Bronchial epithelial cell (primary cell): Measurements from ENCODE around the gene ATP5IF1. TPM values are rescaled to one million over a fixed set of nuclear protein-coding genes. Genes with fewer than 3 reads are reported as not detected.
A peak's percentile ranks its signal among the peaks of the same experiment; 100 is the strongest.

Experiments used
- DNase-seq: peaks from one replicate; pipeline ENCODE4 v3.0.0-alpha.2; 2010; ENCODE audit warnings: low read depth
- FAIRE-seq: peaks from 2 replicates; lab custom pipeline; 2011; peaks lifted over from hg19 to GRCh38; lab: Jason Lieb, UNC
- H3K27me3 ChIP-seq: 2 replicates; pipeline ENCODE4 v1.5.1; 2011; ENCODE audit warnings: low read length; ENCODE audit not compliant: control insufficient read depth, insufficient read depth
- H3K36me3 ChIP-seq: 2 replicates; pipeline ENCODE4 v1.5.1; 2011; ENCODE audit warnings: low read length; ENCODE audit not compliant: control insufficient read depth, insufficient read depth
- H3K4me3 ChIP-seq: 2 replicates; pipeline ENCODE4 v1.5.1; 2011; ENCODE audit warnings: mild to moderate bottlenecking, low read depth, low read length, control low read depth
- total RNA-seq: library from RNA; depleted of rRNA; stranded (reverse); fragments of >200 nt; gene quantifications from 2 replicates; pipeline ENCODE4 v1.2.1, GENCODE V29; 2014
- TF ChIP-seq, protein P1 (sequence below): IDR thresholded peaks from 2 replicates; pipeline ENCODE4 v1.5.1; 2011; ENCODE audit warnings: mild to moderate bottlenecking, moderate library complexity, low read length, control low read depth, inconsistent platforms; ENCODE audit not compliant: insufficient read depth, severe bottlenecking

The ATP5IF1 gene
- total RNA-seq, 1 donor from 2014 or later = 286 TPM

DNA sequence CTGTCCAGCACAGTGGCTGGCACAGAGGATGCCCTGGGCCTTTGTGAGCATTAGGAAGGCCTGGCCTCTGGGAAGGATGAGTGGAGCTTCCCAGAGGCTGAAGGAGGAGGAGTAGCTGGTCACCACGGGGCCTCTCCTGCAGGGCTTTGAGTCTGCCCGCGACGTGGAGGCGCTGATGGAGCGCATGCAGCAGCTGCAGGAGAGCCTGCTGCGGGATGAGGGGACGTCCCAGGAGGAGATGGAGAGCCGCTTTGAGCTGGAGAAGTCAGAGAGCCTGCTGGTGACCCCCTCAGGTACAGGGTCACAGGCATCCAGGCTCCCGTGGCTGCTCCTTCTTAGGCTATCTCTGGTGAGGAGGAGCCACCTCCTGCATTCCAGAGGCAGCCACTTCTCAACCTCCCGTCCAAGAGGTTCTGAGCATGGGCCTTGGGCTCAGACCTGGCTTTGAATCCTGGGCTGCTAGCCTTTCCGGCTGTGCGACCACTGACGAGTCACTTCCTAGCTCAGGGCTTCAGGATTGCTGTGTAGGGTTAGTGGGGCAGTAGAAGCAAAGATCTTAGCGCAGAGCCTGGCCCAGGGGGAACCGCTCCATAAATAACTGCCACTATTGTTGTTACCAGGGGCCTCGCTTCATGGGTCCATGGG is 37.4 kb downstream of the ATP5IF1 start:
- FAIRE-seq (no peak), DNase-seq (no peak)
- peaks cover 54% of the 10 kb centered on the region for H3K36me3 ChIP-seq
- no peak overlapping the region for H3K4me3 ChIP-seq
- TF ChIP-seq, protein P1, sequence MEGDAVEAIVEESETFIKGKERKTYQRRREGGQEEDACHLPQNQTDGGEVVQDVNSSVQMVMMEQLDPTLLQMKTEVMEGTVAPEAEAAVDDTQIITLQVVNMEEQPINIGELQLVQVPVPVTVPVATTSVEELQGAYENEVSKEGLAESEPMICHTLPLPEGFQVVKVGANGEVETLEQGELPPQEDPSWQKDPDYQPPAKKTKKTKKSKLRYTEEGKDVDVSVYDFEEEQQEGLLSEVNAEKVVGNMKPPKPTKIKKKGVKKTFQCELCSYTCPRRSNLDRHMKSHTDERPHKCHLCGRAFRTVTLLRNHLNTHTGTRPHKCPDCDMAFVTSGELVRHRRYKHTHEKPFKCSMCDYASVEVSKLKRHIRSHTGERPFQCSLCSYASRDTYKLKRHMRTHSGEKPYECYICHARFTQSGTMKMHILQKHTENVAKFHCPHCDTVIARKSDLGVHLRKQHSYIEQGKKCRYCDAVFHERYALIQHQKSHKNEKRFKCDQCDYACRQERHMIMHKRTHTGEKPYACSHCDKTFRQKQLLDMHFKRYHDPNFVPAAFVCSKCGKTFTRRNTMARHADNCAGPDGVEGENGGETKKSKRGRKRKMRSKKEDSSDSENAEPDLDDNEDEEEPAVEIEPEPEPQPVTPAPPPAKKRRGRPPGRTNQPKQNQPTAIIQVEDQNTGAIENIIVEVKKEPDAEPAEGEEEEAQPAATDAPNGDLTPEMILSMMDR = no peak
- no peaks in the 10 kb centered on the region for H3K27me3 ChIP-seq

DNA sequence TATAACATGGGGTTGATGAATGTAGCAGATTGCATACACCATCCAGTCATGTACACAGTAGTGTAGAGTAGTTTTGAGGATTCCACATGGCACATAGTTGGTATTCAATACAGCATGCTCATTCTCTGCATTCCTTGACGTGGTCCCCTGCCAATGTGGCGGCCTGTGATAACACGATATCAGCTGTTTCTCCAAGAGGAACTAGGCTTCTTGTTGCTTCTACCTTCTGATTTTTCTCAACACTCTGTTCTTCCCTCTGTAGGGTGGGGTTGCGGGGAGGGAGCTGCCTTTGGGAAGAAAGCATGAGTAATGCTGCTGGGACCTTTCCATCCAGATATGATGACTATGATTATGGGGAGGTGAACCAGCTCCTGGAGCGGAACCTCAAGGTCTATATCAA is 42.8 kb downstream of the ATP5IF1 start:
- H3K27me3 ChIP-seq = no peaks in the 10 kb centered on the region
- DNase-seq (no peak), FAIRE-seq (peak; percentile 79)
- TF ChIP-seq, protein P1 = no peak
- H3K4me3 ChIP-seq = no peak overlapping the region
- peaks cover 49% of the 10 kb centered on the region for H3K36me3 ChIP-seq

DNA sequence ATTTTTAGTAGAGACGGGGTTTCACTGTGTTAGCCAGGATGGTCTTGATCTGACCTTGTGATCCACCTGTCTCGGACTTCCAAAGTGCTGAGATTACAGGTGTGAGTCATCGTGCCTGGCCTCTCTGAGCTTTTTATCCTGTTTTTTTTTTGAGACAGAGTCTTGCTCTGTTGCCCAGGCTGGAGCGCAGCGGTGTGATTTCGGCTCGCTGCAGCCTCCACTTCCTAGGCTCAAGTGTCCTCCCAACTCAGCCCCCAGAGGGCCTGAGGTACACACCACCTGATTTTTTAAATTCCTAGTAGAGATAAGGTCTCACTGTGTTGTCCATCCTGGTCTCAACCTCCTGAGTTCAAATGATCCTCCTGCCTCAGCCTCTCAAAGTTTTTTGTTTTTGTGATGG is 43.8 kb downstream of the ATP5IF1 start:
- FAIRE-seq (no peak), DNase-seq (no peak)
- TF ChIP-seq, protein P1 = no peak
- H3K27me3 ChIP-seq = no peaks in the 10 kb centered on the region
- H3K4me3 ChIP-seq = no peak overlapping the region
- H3K36me3 ChIP-seq = peaks cover 40% of the 10 kb centered on the region

DNA sequence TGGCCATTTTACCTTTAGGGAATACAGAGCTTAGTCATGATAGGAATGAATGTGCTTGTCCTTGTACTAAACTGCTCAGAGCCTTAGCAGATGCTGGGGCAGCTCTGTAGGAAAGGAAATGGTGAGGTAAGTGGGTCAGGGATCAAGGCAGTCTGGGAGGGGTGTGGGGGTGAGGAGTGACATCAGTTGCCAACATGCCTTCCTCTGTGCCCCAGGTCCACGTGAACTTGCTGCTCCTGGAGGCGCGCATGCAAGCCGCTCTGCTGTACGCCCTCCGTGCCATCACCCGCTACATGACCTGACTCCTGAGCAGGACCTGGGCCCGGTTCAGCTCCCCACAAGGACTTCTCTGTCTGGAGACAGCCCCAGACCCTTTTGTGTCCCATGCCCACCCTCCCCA is 44.6 kb downstream of the ATP5IF1 start:
- Histone ChIP-seq H3K36me3 (peaks cover 39% of the 10 kb centered on the region), H3K27me3 (no peaks in the 10 kb centered on the region), H3K4me3 (no peak overlapping the region)
- TF ChIP-seq, protein P1 = no peak
- DNase-seq (no peak), FAIRE-seq (no peak)

DNA sequence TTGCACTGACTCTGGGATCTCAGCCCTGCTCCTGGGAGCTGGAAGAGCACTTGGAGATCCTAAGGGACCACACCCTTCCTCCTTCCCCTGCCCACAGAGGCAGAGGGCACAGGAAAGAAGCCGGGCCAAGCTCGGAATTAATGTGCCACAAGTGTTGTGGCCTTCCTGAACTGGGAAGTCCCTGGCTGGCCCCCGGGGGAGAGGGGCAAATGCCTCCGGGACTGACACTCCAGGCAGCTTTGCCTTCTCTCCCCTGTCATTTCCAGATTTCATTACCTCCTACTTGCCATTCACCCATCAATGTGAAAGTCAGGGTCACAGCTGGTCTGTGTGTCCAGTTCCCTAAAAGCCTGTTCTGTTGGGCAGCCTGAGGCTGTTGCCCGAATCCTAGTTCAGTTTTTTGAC is 45.1 kb downstream of the ATP5IF1 start:
- DNase-seq (no peak), FAIRE-seq (no peak)
- Histone ChIP-seq H3K36me3 (peaks cover 37% of the 10 kb centered on the region), H3K27me3 (no peaks in the 10 kb centered on the region), H3K4me3 (no peak overlapping the region)
- TF ChIP-seq, protein P1 = no peak
